H1 (cell line): ENCODE data around the gene ANKRD31.

Experiments used
- FOSL1 ChIP-seq: IDR thresholded peaks from 2 replicates; pipeline ENCODE4 v1.6.1; 2011; ENCODE audit warnings: mild to moderate bottlenecking, low read depth, low read length, moderate library complexity; ENCODE audit not compliant: insufficient read depth
- POLR2A ChIP-seq, 2 experiments: IDR thresholded peaks; 1 replicate in 1 of 2; 2 replicates in 1 of 2; pipeline ENCODE4 v1.6.1; 2011; ENCODE audit warnings: low read depth in 2 of 2, low read length in 2 of 2, mild to moderate bottlenecking in 2 of 2; ENCODE audit errors: control extremely low read depth in 1 of 2
- SP1 ChIP-seq: IDR thresholded peaks from 2 replicates; pipeline ENCODE4 v1.6.1; 2011; ENCODE audit warnings: low read depth, low read length
- SUZ12 ChIP-seq: fragments of 200-600 bp; sonication (generic); IDR thresholded peaks from 2 replicates; pipeline ENCODE4 v1.6.1; 2012; ENCODE audit warnings: mild to moderate bottlenecking, inconsistent platforms, low read length, moderate library complexity, mixed read lengths
- TBP ChIP-seq: IDR thresholded peaks from 2 replicates; pipeline ENCODE4 v1.6.1; 2011; ENCODE audit warnings: low read depth, low read length, improper control_type of control experiment
- TEAD4 ChIP-seq: IDR thresholded peaks from 2 replicates; pipeline ENCODE4 v1.6.1; 2012; ENCODE audit warnings: low read depth, low read length, inconsistent platforms, mixed read lengths
- TF ChIP-seq, protein P1 (sequence below), 3 experiments: IDR thresholded peaks; 1 replicate in 2 of 3; 2 replicates in 1 of 3; pipeline versions ENCODE4 v1.5.1 to v1.6.1; 2011; ENCODE audit warnings: low read length in 3 of 3, mild to moderate bottlenecking in 3 of 3, inconsistent platforms in 2 of 3, low read depth in 1 of 3, moderate library complexity in 1 of 3; ENCODE audit not compliant: insufficient read depth in 1 of 3; ENCODE audit errors: control extremely low read depth in 1 of 3

- TF ChIP-seq, protein P1, sequence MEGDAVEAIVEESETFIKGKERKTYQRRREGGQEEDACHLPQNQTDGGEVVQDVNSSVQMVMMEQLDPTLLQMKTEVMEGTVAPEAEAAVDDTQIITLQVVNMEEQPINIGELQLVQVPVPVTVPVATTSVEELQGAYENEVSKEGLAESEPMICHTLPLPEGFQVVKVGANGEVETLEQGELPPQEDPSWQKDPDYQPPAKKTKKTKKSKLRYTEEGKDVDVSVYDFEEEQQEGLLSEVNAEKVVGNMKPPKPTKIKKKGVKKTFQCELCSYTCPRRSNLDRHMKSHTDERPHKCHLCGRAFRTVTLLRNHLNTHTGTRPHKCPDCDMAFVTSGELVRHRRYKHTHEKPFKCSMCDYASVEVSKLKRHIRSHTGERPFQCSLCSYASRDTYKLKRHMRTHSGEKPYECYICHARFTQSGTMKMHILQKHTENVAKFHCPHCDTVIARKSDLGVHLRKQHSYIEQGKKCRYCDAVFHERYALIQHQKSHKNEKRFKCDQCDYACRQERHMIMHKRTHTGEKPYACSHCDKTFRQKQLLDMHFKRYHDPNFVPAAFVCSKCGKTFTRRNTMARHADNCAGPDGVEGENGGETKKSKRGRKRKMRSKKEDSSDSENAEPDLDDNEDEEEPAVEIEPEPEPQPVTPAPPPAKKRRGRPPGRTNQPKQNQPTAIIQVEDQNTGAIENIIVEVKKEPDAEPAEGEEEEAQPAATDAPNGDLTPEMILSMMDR (IDR thresholded peaks at IDR 0.05; ENCODE audit: control extremely low read depth in 1 of 3, insufficient read depth in 1 of 3, low read depth in 1 of 3, low read length in 3 of 3), result no peak
- TF ChIP-seq TBP (no peak), SP1 (no peak), SUZ12 (no peak), POLR2A (IDR thresholded peaks at IDR 0.05; ENCODE audit: control extremely low read depth in 1 of 2, low read depth in 2 of 2, low read length in 2 of 2) (no peak), TEAD4 (no peak), FOSL1 (no peak)
Measured at GRCh38 chr5:75053054-75053303, 183.7 kb downstream of the ANKRD31 start.
